HUES64 (cell line): Measurements from ENCODE around the gene LGI4.
A peak's percentile ranks its signal among the peaks of the same experiment; 100 is the strongest.
"Not testable (repeated sequence)": the region's sequence is repeated elsewhere in the genome, so short reads cannot be mapped to it uniquely, and the experiment has no call there.

Experiments
- H3K27ac ChIP-seq: 2 replicates; pipeline ENCODE4 v1.7.0; 2013; ENCODE audit warnings: low read depth, low read length, inconsistent platforms
- H3K27me3 ChIP-seq: 2 replicates; pipeline ENCODE4 v1.6.1; 2013; ENCODE audit warnings: mild to moderate bottlenecking, low read length; ENCODE audit not compliant: insufficient read depth
- H3K36me3 ChIP-seq: 2 replicates; pipeline ENCODE4 v1.6.1; 2013; ENCODE audit warnings: mild to moderate bottlenecking, low read length; ENCODE audit not compliant: insufficient read depth
- H3K4me1 ChIP-seq: 2 replicates; pipeline ENCODE4 v1.6.1; 2013; ENCODE audit warnings: mild to moderate bottlenecking, low read length, moderate library complexity; ENCODE audit not compliant: insufficient read depth
- H3K4me3 ChIP-seq: 2 replicates; pipeline ENCODE4 v1.5.1; 2013; ENCODE audit warnings: mild to moderate bottlenecking, low read length, moderate library complexity
- H3K9ac ChIP-seq: 2 replicates; pipeline ENCODE4 v1.6.1; 2013; ENCODE audit warnings: mild to moderate bottlenecking, low read depth, low read length
- H3K9me3 ChIP-seq: 2 replicates; pipeline ENCODE4 v1.6.1; 2013; ENCODE audit warnings: low read depth, low read length; ENCODE audit not compliant: insufficient read depth
- WGBS: fragments of 150-250, 120-280 bp; methylation state at CpG from one replicate; pipeline ENCODE4 v1.1.7; 2013; ENCODE audit warnings: missing lambda C conversion rate; 5-methylcytosine and 5-hydroxymethylcytosine counted together

Gene LGI4

DNA sequence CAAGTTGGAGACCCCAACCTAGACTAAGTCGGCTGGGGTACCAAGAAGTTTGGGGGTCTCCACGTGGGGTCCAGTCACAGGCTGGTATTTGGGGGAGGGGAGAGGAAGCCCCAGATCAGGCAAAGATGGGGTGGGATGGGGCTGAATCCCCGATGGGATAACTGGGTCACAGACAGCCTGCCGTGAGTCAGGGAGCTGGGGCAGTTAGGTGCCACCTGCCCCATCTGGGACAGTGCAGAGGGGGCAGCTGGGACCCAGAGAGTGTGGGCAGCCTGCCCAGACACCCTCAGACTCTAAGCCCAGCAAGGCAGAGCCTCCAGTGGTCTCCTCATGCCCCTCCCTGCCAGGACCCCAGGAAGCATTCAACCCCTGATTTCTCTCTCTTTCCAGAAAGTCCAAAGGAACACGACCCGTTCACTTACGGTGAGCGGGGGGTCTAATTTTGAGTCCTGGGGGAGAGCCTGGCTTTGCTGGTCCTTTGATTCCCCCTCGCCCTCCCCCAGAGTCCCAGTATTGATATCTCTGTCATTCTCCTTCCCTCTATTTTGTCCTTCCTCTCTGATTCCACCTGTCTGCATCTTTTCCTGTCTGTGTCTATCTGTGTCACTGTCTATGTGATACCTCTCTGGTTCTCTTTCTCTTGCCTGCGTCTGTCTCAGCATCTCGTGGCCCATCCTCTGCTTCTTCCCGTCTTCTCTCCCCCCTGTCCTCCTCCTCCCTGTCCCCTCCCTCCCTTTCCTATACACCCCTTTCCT, 5.5 kb upstream of the LGI4 start:
- Histone ChIP-seq H3K27me3 (peaks cover 35% of the 10 kb centered on the region), H3K4me3 (no peak overlapping the region), H3K9ac (no peak overlapping the region), H3K4me1 (peaks cover 6% of the 10 kb centered on the region; the same call in 1 of the 2 replicates), H3K27ac (no peak overlapping the region), H3K9me3 (no peaks in the 10 kb centered on the region), H3K36me3 (no peaks in the 10 kb centered on the region)
- 79% methylated on average over 12 of the region's 12 CpGs for WGBS

DNA sequence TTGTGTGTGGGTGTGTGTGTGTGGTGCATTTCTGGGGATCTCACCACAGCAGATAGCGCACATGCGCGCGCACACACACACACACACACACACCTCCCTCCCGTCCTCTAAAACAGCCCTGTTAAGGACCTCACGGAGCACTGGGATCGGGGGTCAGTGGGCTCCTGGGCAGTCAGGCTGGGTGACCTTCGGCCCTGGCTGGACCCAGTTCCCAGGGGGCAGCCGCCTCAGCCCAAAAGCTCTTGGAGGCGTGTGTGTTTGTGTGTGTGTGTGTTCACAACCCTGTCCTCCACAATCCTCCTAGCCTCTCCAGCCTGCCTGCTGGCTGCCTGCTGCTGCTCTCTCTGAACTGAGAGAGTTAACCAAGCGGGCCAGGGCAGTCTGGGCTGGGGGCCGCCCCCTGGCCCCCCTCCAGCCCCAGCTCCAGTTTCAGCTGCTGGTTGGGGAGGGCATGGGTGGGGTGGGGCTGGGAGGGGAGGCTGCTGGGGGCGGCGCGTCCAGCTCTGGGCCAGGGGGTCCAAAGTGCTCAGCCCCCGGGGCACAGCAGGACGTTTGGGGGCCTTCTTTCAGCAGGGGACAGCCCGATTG, 3.5 kb upstream of the LGI4 start, which contains the start of gene FXYD1:
TSS of gene FXYD1 (plus strand) at position 520 of the 588 bp plus-strand sequence. CDS start 1,256 bp downstream, outside the sequence.
- Histone ChIP-seq H3K9ac (no peak within 1 kb of the TSS), H3K4me1 (peaks cover 3% of the 10 kb centered on the region; the same call in 1 of the 2 replicates), H3K27me3 (peaks cover 17% of the 10 kb centered on the region), H3K9me3 (no peaks in the 10 kb centered on the region), H3K27ac (no peak within 1 kb of the TSS), H3K36me3 (no peaks in the 10 kb centered on the region), H3K4me3 (no peak within 1 kb of the TSS)
- WGBS: 78% methylated on average over 16 of the region's 18 CpGs

DNA sequence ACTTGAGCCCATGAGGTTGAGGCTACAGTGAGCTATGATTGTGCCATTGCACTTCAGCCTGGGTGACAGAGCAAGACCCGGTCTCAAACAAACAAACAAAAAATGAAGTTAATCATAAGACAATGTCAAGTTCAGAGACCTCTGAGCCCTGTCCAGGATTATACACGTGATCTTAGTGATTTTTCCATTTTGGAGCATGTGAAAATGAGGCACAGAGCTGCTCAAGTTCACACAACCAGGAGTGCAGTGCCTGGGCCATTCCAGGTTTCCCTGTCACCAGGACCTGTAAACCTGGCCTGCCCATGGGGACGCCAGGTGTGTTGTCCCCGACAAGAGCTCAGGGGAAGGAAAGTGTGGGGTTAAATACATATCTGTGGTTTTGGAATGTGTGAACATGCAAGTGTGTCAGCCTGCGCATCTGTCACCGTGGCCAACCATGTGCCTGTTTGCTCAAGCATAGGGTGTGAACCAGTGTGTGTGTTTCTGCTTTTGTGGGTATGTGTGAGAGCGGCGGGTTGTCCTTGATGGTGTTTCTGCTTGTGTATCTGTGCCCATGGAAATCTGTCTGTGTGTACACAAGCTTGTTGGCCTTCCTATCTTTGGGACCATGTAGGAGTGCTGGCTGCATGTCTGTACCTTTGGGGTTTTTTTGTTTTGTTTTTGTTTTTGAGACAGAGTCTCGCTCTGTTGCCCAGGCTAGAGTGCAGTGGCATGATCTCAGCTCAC, 2.3 kb upstream of the LGI4 start:
- no peak overlapping the region for H3K27ac ChIP-seq
- no peak overlapping the region for H3K4me3 ChIP-seq
- H3K27me3 ChIP-seq: peaks cover 8% of the 10 kb centered on the region
- H3K36me3 ChIP-seq: no peaks in the 10 kb centered on the region
- no peaks in the 10 kb centered on the region for H3K9me3 ChIP-seq
- H3K4me1 ChIP-seq: peaks cover 3% of the 10 kb centered on the region; the same call in 1 of the 2 replicates
- H3K9ac ChIP-seq: no peak overlapping the region
- WGBS: 91% methylated on average over 9 of the region's 9 CpGs

DNA sequence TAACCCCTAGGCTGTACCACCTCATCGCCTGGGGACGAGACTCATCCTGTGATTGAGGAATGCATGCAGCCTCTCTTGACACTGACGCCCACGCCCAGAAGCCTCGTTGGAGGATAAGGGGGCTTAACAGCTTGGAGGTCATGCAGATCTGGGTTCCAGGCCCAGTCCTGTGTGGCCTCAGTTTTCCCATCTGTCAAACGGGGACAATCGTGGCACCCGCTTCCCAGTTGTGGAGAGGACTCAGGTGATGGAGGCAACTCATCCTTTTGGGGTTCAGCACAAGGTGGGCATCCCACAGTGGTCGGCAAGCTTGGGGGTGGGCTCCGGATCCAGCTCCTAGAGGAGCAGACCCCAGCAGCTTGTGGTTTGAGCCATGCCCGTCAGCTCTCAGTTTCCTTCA, 1.4 kb upstream of the LGI4 start:
- no peaks in the 10 kb centered on the region for H3K9me3 ChIP-seq
- no peak overlapping the region for H3K4me3 ChIP-seq
- H3K36me3 ChIP-seq: no peaks in the 10 kb centered on the region
- H3K9ac ChIP-seq: no peak overlapping the region
- WGBS: 87% methylated on average over 11 of the region's 11 CpGs
- H3K4me1 ChIP-seq: peaks cover 3% of the 10 kb centered on the region; the same call in 1 of the 2 replicates
- H3K27ac ChIP-seq: no peak overlapping the region
- H3K27me3 ChIP-seq: no peaks in the 10 kb centered on the region

DNA sequence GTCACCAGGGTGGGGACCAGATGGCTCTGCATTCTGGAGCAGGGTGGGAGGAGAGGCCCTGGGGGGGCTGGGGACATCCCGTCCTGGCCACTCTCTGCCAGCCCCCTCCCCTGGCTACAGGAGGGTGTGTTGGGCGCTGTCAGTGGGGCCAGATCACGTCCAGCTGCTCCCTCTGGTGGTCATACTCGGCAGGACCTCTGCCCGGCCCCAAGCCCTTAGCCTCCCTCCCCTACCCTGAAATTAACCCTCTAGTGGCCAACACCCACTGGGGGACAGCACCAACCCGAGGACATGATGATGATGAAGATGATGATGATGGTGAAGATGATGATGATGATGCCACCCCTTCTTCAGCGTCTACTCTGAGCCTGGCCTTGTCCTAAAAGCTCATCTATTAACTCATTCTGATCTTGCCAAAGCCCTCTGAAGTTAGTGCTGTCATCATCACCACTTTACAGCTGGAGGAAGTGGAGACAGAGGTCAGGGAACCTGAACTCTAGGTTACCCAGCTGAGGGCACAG, 590 bp upstream of the LGI4 start:
- H3K36me3 ChIP-seq: no peaks in the 10 kb centered on the region
- 0% methylated on average over 5 of the region's 7 CpGs for WGBS
- peak overlapping the region; percentile 27 for H3K4me3 ChIP-seq
- H3K27ac ChIP-seq: no peak overlapping the region
- no peaks in the 10 kb centered on the region for H3K9me3 ChIP-seq
- H3K27me3 ChIP-seq: no peaks in the 10 kb centered on the region
- H3K4me1 ChIP-seq: peaks cover 3% of the 10 kb centered on the region; the same call in 1 of the 2 replicates
- no peak overlapping the region for H3K9ac ChIP-seq

DNA sequence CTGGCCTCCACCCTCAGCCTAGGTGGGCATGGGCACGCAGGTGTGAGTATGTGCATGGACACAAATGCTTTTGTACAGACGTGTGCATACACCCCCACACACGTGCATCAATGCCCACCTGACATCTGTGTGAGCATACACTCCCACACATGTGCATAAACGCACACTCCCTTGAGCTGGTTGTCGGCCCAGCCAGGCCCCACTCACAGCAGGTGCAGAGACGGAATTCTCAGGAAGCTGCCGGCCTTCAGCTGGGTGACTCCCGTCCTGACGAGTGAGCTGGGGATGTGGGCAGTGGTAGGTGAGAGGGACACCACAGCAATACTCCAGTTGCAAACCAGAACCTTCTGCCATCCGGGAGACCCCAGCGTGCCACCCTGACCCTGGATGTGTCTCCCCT, 1.0 kb downstream of the LGI4 start:
- Histone ChIP-seq H3K36me3 (no peaks in the 10 kb centered on the region), H3K27ac (no peak overlapping the region), H3K9me3 (no peaks in the 10 kb centered on the region), H3K4me1 (peaks cover 3% of the 10 kb centered on the region; the same call in 1 of the 2 replicates), H3K27me3 (no peaks in the 10 kb centered on the region), H3K4me3 (no peak overlapping the region), H3K9ac (no peak overlapping the region)
- 90% methylated on average over 11 of the region's 11 CpGs for WGBS

DNA sequence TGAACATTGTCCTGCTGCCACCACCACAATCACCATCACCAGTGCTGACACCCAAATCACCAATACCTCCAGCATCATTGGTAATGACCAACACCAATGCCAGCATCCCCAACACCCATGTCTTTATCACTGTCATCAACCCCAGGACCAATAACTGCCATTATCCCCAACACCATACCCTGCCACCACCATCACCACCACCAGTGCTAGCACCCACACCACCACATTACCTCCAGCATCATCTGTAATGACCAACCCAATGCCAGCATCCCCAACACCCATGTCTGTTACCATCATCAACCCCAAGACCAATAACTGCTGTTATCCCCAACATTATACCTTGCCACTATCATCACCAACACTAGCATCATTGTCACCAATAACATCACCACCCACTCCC, 2.6 kb downstream of the LGI4 start:
- Histone ChIP-seq H3K9me3 (no peaks in the 10 kb centered on the region), H3K4me3 (no peak overlapping the region), H3K4me1 (peaks cover 3% of the 10 kb centered on the region; the same call in 1 of the 2 replicates), H3K9ac (no peak overlapping the region), H3K27ac (no peak overlapping the region), H3K36me3 (no peaks in the 10 kb centered on the region), H3K27me3 (no peaks in the 10 kb centered on the region)

DNA sequence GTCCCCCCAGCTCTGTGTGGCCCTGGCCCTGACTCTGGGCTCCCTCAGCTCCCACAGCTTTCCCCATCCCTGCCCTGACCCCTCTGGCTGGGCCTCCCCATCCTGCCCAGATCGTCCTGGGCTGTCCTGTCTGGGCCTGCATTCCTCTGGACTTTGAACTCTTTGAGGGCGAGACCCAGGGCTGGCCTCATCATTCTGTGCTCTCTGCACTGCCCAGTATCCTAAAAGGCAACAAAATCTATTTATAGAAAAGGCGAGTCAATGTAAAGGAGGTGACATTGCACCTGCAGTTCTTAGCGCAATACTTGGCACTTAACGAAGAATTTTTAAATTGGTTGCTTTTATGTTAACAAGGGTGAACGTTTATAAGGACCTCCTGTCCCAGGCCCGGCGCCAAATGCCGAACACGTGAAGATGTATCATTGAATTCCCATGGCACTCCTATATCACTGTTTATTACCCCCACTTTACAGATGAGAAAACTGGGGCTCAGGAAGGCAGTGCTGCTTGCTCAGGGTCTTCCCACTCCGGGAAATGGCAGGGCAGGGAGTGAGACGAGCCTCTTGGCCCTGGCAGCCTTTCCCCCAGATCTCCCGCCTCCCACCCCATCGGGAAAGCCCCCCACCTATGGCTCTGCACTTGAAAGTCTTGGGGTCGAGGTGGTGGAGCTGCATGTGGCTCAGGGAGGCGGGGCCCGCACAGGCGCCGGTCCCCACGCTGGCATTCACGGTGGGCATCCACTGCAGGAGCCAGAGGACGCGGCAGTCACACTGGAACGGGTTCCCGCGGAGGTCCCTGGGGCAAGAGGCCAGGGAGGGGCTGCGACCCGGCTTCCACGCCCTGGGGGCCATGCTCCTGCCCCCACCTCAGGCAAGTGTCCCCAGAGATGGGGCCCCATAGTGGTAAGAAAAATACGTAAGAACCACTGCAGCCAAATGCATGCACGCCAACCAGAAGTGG, 3.8 kb downstream of the LGI4 start:
- Histone ChIP-seq H3K27ac (no peak overlapping the region), H3K4me1 (peaks cover 3% of the 10 kb centered on the region; the same call in 1 of the 2 replicates), H3K4me3 (no peak overlapping the region), H3K9ac (no peak overlapping the region), H3K36me3 (no peaks in the 10 kb centered on the region), H3K9me3 (no peaks in the 10 kb centered on the region), H3K27me3 (no peaks in the 10 kb centered on the region)
- WGBS: 90% methylated on average over 31 of the region's 31 CpGs

DNA sequence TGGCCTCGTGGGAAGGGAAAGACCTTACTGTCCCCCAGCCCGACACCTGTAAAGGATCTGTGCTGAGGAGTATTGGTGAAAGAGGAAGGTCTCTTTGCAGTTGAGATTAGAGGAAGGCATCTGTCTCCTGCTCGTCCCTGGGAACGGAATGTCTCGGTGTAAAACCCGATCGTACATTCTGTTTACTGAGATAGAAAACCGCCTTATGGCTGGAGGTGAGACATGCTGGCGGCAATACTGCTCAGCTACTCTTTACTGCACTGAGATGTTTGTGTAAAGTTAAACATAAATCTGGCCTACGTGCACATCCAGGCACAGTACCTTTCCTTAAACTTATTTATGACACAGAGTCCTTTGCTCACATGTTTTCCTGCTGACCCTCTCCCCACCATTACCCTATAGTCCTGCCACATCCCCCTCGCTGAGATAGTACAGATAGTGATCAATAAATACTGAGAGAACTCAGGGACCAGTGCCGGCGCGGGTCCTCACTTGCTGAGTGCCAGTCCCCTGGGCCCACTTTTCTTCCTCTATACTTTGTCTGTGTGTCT, 5.1 kb downstream of the LGI4 start:
- WGBS: 87% methylated on average over 14 of the region's 14 CpGs
- H3K36me3 ChIP-seq, H3K4me3 ChIP-seq, H3K27me3 ChIP-seq, H3K9ac ChIP-seq, H3K4me1 ChIP-seq, H3K27ac ChIP-seq, H3K9me3 ChIP-seq: not testable (repeated sequence)

DNA sequence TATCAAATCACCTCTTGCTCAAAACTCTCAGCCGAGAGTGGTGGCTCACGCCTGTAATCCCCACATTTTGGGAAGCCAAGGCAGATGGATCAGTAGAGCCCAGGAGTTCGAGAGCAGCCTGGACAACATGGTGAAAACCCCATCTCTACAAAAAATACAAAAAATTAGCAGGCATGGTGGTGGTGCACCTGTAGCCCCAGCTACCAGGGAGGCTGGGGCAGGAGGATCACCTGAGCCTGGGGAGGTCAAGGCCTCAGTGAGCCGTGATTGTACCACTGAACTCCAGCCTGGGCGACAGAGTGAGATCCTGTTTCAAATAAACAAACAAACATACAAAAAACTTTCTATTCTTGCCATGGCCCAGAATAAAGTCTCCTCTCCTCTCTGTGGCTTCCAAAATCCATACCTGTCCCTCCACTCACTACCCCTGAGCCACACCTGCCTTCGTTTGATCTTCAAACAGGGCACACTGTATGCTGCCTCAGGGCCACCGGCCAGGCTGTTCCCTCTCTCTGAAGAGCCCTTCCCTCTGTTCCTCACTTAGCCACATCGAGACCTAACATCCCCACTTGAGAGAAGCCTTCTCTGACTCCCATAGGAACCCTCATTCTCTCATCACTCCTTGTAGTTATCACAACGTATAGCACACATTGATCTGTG, 6.3 kb downstream of the LGI4 start:
- Histone ChIP-seq H3K27ac (no peak overlapping the region), H3K9ac (no peak overlapping the region), H3K4me1 (peaks cover under 1% of the 10 kb centered on the region; the same call in 1 of the 2 replicates), H3K36me3 (no peaks in the 10 kb centered on the region), H3K27me3 (no peaks in the 10 kb centered on the region), H3K9me3 (no peaks in the 10 kb centered on the region), H3K4me3 (no peak overlapping the region)
- 94% methylated on average over 9 of the region's 9 CpGs for WGBS
